Thoracic aorta (tissue), 2 donors: ENCODE measurements around the gene KRT28. TPM values are rescaled to one million over a fixed set of nuclear protein-coding genes. Genes with fewer than 3 reads are reported as not detected.

Experiments used
- ATAC-seq: fragments of 150-250 bp; one replicate; pipeline ENCODE4 v1.8.0; 2017; ENCODE audit warnings: low read depth; ENCODE audit not compliant: insufficient number of reproducible peaks, low FRiP score
- DNase-seq: peaks from one replicate; pipeline ENCODE4 v3.0.0-alpha.2; 2020; ENCODE audit warnings: low spot score
- H3K27ac ChIP-seq, 2 donors: fragments of 200-600 bp; sonication (generic); 1 replicate in 1 of 2; 2 replicates in 1 of 2; pipeline ENCODE4 v1.5.1; 2016; ENCODE audit warnings: mild to moderate bottlenecking in 2 of 2, moderate library complexity in 2 of 2
- H3K27me3 ChIP-seq: fragments of 200-600 bp; sonication (generic); replicated peaks from 2 replicates; pipeline ENCODE4 v1.6.0; 2016; ENCODE audit warnings: mild to moderate bottlenecking; ENCODE audit not compliant: insufficient read depth
- H3K36me3 ChIP-seq: fragments of 200-600 bp; sonication (generic); one replicate; pipeline ENCODE4 v1.5.1; 2016
- H3K4me1 ChIP-seq, 2 donors: fragments of 200-600 bp; sonication (generic); 1 replicate in 1 of 2; 2 replicates in 1 of 2; pipeline versions ENCODE4 v1.5.1 to v1.6.0; 2016; ENCODE audit warnings: low read depth in 2 of 2, mild to moderate bottlenecking in 1 of 2; ENCODE audit not compliant: control insufficient read depth in 1 of 2
- H3K4me3 ChIP-seq: fragments of 200-600 bp; sonication (generic); 2 replicates; pipeline ENCODE4 v1.5.1; 2016; ENCODE audit warnings: mild to moderate bottlenecking
- H3K9me3 ChIP-seq: fragments of 200-600 bp; sonication (generic); 2 replicates; pipeline ENCODE4 v1.5.1; 2016
- total RNA-seq, 2 donors: library from RNA; depleted of rRNA; stranded (reverse); fragments of >200 nt; gene quantifications; one replicate each; pipeline versions ENCODE4 v1.1.0 to v1.2.3, GENCODE V29; 2016
- TF ChIP-seq, protein P1 (sequence below): fragments of 200-600 bp; sonication (generic); IDR thresholded peaks from one replicate; pipeline ENCODE4 v1.5.1; 2019; ENCODE audit warnings: antibody characterized with exemption

Gene KRT28
- total RNA-seq, 2 donors from 2014 or later = not detected

GRCh38 chr17:40791111-40791510 lies 8.6 kb downstream of the KRT28 start:
- Histone ChIP-seq H3K4me3 (no peak overlapping the region), H3K27ac (no peak overlapping the region), H3K27me3 (no peaks in the 10 kb centered on the region), H3K36me3 (no peaks in the 10 kb centered on the region), H3K9me3 (no peaks in the 10 kb centered on the region), H3K4me1 (no peaks in the 10 kb centered on the region)
- TF ChIP-seq, protein P1, sequence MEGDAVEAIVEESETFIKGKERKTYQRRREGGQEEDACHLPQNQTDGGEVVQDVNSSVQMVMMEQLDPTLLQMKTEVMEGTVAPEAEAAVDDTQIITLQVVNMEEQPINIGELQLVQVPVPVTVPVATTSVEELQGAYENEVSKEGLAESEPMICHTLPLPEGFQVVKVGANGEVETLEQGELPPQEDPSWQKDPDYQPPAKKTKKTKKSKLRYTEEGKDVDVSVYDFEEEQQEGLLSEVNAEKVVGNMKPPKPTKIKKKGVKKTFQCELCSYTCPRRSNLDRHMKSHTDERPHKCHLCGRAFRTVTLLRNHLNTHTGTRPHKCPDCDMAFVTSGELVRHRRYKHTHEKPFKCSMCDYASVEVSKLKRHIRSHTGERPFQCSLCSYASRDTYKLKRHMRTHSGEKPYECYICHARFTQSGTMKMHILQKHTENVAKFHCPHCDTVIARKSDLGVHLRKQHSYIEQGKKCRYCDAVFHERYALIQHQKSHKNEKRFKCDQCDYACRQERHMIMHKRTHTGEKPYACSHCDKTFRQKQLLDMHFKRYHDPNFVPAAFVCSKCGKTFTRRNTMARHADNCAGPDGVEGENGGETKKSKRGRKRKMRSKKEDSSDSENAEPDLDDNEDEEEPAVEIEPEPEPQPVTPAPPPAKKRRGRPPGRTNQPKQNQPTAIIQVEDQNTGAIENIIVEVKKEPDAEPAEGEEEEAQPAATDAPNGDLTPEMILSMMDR = no peak
- DNase-seq = no peak
- ATAC-seq = no peak

DNA sequence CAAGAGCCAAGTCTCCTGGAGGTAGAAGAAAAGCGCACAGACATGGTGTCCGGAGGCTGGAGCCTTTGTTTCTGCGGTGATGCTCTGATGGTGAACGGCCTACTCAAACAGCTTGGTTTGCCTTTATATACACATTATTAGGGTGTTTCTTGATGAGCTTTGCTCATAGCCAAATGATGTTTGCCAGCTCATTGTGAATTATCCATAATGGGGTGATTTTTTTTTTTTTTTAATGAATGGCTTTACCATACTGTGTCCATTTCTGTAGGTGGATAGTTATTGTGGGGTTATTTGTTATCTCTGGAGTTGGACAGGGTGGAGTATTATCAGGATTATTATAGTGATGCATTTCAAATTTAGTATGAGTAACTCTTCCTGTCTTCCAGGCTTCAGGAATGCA lies 17.3 kb downstream of the KRT28 start, which contains the start of gene KRT27:
Gene KRT27, minus strand, starts transcription at position 101 of the 400 bp plus-strand sequence. Its CDS starts 57 bp downstream, at position 44.
- Histone ChIP-seq H3K4me1 (no peaks in the 10 kb centered on the region), H3K4me3 (no peak within 1 kb of the TSS), H3K9me3 (no peaks in the 10 kb centered on the region), H3K27me3 (no peaks in the 10 kb centered on the region), H3K27ac (no peak within 1 kb of the TSS), H3K36me3 (no peaks in the 10 kb centered on the region)
- ATAC-seq (no peak), DNase-seq (no peak)
- TF ChIP-seq, protein P1 = no peak

GRCh38 chr17:40779181-40779909 lies 20.4 kb downstream of the KRT28 start:
- no peak for ATAC-seq

GRCh38 chr17:40778461-40778860 lies 21.3 kb downstream of the KRT28 start:
- DNase-seq (no peak), ATAC-seq (no peak)
- Histone ChIP-seq H3K27ac (no peak overlapping the region), H3K36me3 (no peaks in the 10 kb centered on the region), H3K4me1 (no peaks in the 10 kb centered on the region), H3K27me3 (no peaks in the 10 kb centered on the region), H3K9me3 (no peaks in the 10 kb centered on the region), H3K4me3 (no peak overlapping the region)
- TF ChIP-seq, protein P1 = no peak

More at GRCh38 chr17:40779181-40779909, 20.4 kb downstream of the KRT28 start:
- no peaks in the 10 kb centered on the region for H3K9me3 ChIP-seq
- H3K27ac ChIP-seq = no peak overlapping the region
- DNase-seq = no peak
- H3K4me1 ChIP-seq = no peaks in the 10 kb centered on the region
- no peaks in the 10 kb centered on the region for H3K27me3 ChIP-seq
- peak overlapping the region; percentile 6 for H3K4me3 ChIP-seq
- no peaks in the 10 kb centered on the region for H3K36me3 ChIP-seq
- TF ChIP-seq, protein P1 = no peak

DNA sequence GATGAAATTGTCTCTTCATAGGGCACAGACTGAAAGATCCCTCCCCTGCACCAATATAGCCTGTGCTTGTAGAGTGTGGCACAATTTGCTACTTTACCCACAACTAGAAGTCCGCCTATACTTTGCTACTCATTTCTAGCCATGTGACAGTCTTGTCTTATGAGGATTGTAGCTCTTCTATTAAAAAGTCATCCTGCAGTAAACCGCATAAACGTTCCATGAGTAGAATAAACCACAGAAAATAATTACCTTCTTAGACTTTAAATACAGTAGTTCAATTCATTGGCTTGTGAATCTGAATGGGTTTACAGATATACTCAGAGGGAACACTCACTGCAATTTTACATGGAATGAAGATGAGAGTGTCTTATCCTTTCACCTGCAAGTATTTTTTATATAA lies 21.8 kb downstream of the KRT28 start:
- TF ChIP-seq, protein P1 = no peak
- ATAC-seq = no peak
- Histone ChIP-seq H3K36me3 (no peaks in the 10 kb centered on the region), H3K27me3 (no peaks in the 10 kb centered on the region), H3K9me3 (no peaks in the 10 kb centered on the region), H3K4me3 (no peak overlapping the region), H3K4me1 (no peaks in the 10 kb centered on the region), H3K27ac (no peak overlapping the region)
- DNase-seq = no peak
